GM12892 (cell line): Measurements from ENCODE around the gene ATP11C.
A peak's percentile ranks its signal among the peaks of the same experiment; 100 is the strongest.
"Not testable (repeated sequence)": the region's sequence is repeated elsewhere in the genome, so short reads cannot be mapped to it uniquely, and the experiment has no call there.

Experiments
- DNase-seq: peaks from one replicate; pipeline ENCODE4 v3.0.0; 2011; ENCODE audit not compliant: insufficient read length
- FAIRE-seq: peaks from 2 replicates; lab custom pipeline; 2011; peaks lifted over from hg19 to GRCh38; lab: Jason Lieb, UNC
- POLR2A ChIP-seq: IDR thresholded peaks from 2 replicates; pipeline ENCODE4 v1.6.1; 2011; ENCODE audit warnings: low read depth, low read length, control low read depth
- POLR2AphosphoS5 ChIP-seq: IDR thresholded peaks from 2 replicates; pipeline ENCODE4 v1.6.1; 2011; ENCODE audit warnings: low read depth, low read length, control low read depth
- TAF1 ChIP-seq: IDR thresholded peaks from 2 replicates; pipeline ENCODE4 v1.6.1; 2011; ENCODE audit warnings: low read depth, mild to moderate bottlenecking, control low read depth, low read length, borderline replicate concordance

ATP11C gene

GRCh38 chrX:139882299-139882698 lies 50.6 kb downstream of the ATP11C start:
- TF ChIP-seq POLR2A: no peak
- no peak for TF ChIP-seq POLR2AphosphoS5
- TF ChIP-seq TAF1: no peak
- DNase-seq (no peak), FAIRE-seq (no peak)

DNA sequence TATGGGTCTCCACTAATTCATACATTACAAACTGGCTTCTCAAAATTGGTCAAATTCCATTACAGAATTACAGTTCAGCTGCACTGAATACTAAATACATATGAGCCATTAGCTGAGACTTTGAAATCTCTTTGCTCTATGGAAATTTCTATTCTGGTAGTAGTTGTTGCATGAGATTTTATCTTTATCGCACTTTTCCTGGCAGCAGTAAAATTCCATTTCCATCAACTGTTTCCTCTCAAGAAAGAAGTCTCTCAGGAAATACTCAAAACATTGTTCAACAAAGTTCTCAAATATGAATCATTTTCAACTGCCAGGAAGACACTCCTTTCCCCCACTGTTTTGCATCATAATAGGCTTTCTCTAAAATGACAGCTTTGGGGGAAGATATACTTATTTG lies 51.3 kb downstream of the ATP11C start:
- TF ChIP-seq TAF1: no peak
- TF ChIP-seq POLR2A: no peak
- TF ChIP-seq POLR2AphosphoS5: no peak
- no peak for DNase-seq
- no peak for FAIRE-seq

GRCh38 chrX:139881130-139881529 lies 51.7 kb downstream of the ATP11C start:
- no peak for FAIRE-seq
- TF ChIP-seq POLR2AphosphoS5: no peak
- no peak for TF ChIP-seq POLR2A
- TF ChIP-seq TAF1: no peak

GRCh38 chrX:139877710-139878414 lies 55.0 kb downstream of the ATP11C start:
- FAIRE-seq (no peak), DNase-seq (no peak)
- TF ChIP-seq POLR2AphosphoS5 (no peak), POLR2A (no peak), TAF1 (no peak)

More at GRCh38 chrX:139881130-139881529, 51.7 kb downstream of the ATP11C start:
- no peak for DNase-seq

- DNase-seq: no peak
- FAIRE-seq: no peak
- TF ChIP-seq POLR2AphosphoS5 (no peak), POLR2A (no peak), TAF1 (no peak)
Measured at GRCh38 chrX:139875841-139876240, 57.0 kb downstream of the ATP11C start.

GRCh38 chrX:139869796-139870195 lies 63.1 kb downstream of the ATP11C start:
- TF ChIP-seq POLR2A: no peak
- TF ChIP-seq POLR2AphosphoS5: no peak
- TF ChIP-seq TAF1: no peak
- DNase-seq (no peak), FAIRE-seq (no peak)

- FAIRE-seq (no peak), DNase-seq (no peak)
- TF ChIP-seq POLR2AphosphoS5 (no peak), POLR2A (no peak), TAF1 (no peak)
Measured at GRCh38 chrX:139864640-139865039, 68.2 kb downstream of the ATP11C start.

- FAIRE-seq (no peak), DNase-seq (no peak)
Measured at GRCh38 chrX:139862208-139862607, 70.6 kb downstream of the ATP11C start.

DNA sequence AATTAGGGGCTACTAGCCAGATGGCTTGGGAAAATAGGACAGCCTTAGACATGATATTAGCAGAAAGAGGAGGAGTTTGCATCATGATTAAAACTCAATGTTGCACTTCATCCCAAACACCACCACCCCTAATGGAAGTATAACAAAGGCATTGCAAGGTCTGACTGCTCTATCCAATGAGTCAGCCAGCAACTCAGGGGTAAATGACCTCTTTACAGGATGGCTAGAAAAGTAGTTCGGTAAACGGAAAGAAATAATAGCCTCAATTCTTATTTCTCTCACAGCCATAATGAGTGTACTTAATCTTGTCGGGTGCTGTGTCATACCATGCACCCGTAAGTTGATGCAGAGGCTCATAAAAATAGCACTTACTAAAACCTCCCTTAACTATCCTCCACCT lies 76.0 kb downstream of the ATP11C start:
- FAIRE-seq, DNase-seq: not testable (repeated sequence)

More at GRCh38 chrX:139862208-139862607, 70.6 kb downstream of the ATP11C start:
- TF ChIP-seq TAF1 (no peak), POLR2A (no peak), POLR2AphosphoS5 (no peak)

GRCh38 chrX:139851730-139852129 lies 81.1 kb downstream of the ATP11C start:
- no peak for DNase-seq
- TF ChIP-seq TAF1 (no peak), POLR2AphosphoS5 (no peak), POLR2A (no peak)
- no peak for FAIRE-seq

GRCh38 chrX:139850968-139851367 lies 81.9 kb downstream of the ATP11C start:
- no peak for DNase-seq
- no peak for TF ChIP-seq POLR2AphosphoS5
- no peak for TF ChIP-seq TAF1
- TF ChIP-seq POLR2A: no peak
- FAIRE-seq: no peak

GRCh38 chrX:139844884-139845283 lies 88.0 kb downstream of the ATP11C start:
- DNase-seq: no peak
- peak; percentile 54 for FAIRE-seq
- TF ChIP-seq TAF1: no peak
- no peak for TF ChIP-seq POLR2A
- no peak for TF ChIP-seq POLR2AphosphoS5
